GM12878 (cell line): Measurements from ENCODE around the gene APBB1IP.

Experiments used
- EP300 ChIP-seq, 2 experiments: fragments of 150-350 bp in 1 of 2; IDR thresholded peaks; 2 replicates each; pipeline ENCODE4 v1.6.1; 2011 to 2012; ENCODE audit warnings: low read depth in 2 of 2, low read length in 2 of 2, borderline replicate concordance in 1 of 2, improper control_type of control experiment in 1 of 2, inconsistent platforms in 1 of 2; ENCODE audit not compliant: control insufficient read depth in 1 of 2
- GABPA ChIP-seq: IDR thresholded peaks from 2 replicates; pipeline ENCODE4 v1.6.1; 2014; ENCODE audit warnings: antibody characterized with exemption, low read depth, mild to moderate bottlenecking, inconsistent platforms
- TARDBP ChIP-seq: IDR thresholded peaks from 2 replicates; pipeline ENCODE4 v1.6.1; 2016; ENCODE audit warnings: borderline replicate concordance
- TF ChIP-seq, protein P1 (sequence below): fragments of 450-650 bp; IDR thresholded peaks from 2 replicates; pipeline ENCODE4 v1.6.1; 2016; ENCODE audit warnings: mild to moderate bottlenecking, moderate library complexity, borderline replicate concordance
- TF ChIP-seq, protein P2 (sequence below): IDR thresholded peaks from 2 replicates; pipeline ENCODE4 v1.6.1; 2012; ENCODE audit warnings: mild to moderate bottlenecking, low read depth, low read length
- TF ChIP-seq, protein P3 (sequence below), 3 experiments: IDR thresholded peaks in 2 of 3; conservative IDR thresholded peaks in 1 of 3; 2 replicates each; pipeline ENCODE4 v1.5.1; 2011; ENCODE audit warnings: low read depth in 3 of 3, low read length in 3 of 3, mild to moderate bottlenecking in 3 of 3, control low read depth in 2 of 3, moderate library complexity in 2 of 3, inconsistent platforms in 1 of 3, mixed read lengths in 1 of 3; ENCODE audit not compliant: control insufficient read depth in 2 of 3, insufficient read depth in 1 of 3; ENCODE audit errors: extremely low read depth in 1 of 3
- TF ChIP-seq, protein P4 (sequence below): IDR thresholded peaks from 2 replicates; pipeline ENCODE4 v1.6.1; 2012; ENCODE audit warnings: low read length, inconsistent platforms

DNA sequence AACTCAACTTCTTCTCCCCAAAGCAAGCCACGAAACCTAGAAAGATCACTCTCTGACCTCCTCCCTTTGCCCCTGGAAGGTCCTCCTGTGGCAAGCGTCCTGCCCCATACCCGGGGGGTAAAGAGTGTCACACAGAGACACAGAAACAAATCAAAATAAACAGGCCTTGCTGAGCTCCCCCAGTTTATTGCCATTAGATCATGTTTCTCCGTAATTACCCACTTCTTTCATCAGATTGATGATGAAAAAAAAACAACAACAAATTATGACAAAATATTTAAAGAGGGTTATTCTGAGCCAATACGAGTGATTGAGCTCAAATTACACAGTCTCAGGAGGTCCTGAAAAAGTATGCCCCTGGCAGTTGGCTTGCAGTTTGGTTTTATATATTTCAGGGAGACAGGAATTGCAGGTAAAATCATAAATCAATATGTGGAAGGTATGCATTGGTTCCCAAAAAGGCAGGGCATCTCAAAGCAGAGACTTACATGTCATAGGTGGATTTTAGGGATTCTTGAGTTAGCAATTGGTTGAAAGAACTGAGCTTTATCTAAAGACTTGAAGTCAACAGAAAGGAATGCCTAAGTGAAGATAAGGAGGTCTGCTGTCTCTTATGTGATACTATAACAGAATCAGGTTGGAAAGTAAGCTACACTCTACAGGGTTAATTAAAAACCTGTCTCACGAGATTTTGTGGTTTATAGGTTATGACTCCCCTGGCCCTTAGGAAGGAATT lies 86.2 kb downstream of the APBB1IP start:
- no peak for TF ChIP-seq EP300 (IDR thresholded peaks at IDR 0.05; ENCODE audit: borderline replicate concordance in 1 of 2, control insufficient read depth in 1 of 2, low read depth in 2 of 2, low read length in 2 of 2)
- TF ChIP-seq, protein P1, sequence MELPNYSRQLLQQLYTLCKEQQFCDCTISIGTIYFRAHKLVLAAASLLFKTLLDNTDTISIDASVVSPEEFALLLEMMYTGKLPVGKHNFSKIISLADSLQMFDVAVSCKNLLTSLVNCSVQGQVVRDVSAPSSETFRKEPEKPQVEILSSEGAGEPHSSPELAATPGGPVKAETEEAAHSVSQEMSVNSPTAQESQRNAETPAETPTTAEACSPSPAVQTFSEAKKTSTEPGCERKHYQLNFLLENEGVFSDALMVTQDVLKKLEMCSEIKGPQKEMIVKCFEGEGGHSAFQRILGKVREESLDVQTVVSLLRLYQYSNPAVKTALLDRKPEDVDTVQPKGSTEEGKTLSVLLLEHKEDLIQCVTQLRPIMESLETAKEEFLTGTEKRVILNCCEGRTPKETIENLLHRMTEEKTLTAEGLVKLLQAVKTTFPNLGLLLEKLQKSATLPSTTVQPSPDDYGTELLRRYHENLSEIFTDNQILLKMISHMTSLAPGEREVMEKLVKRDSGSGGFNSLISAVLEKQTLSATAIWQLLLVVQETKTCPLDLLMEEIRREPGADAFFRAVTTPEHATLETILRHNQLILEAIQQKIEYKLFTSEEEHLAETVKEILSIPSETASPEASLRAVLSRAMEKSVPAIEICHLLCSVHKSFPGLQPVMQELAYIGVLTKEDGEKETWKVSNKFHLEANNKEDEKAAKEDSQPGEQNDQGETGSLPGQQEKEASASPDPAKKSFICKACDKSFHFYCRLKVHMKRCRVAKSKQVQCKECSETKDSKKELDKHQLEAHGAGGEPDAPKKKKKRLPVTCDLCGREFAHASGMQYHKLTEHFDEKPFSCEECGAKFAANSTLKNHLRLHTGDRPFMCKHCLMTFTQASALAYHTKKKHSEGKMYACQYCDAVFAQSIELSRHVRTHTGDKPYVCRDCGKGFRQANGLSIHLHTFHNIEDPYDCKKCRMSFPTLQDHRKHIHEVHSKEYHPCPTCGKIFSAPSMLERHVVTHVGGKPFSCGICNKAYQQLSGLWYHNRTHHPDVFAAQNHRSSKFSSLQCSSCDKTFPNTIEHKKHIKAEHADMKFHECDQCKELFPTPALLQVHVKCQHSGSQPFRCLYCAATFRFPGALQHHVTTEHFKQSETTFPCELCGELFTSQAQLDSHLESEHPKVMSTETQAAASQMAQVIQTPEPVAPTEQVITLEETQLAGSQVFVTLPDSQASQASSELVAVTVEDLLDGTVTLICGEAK, result no peak
- no peak for TF ChIP-seq TARDBP
- TF ChIP-seq, protein P2, sequence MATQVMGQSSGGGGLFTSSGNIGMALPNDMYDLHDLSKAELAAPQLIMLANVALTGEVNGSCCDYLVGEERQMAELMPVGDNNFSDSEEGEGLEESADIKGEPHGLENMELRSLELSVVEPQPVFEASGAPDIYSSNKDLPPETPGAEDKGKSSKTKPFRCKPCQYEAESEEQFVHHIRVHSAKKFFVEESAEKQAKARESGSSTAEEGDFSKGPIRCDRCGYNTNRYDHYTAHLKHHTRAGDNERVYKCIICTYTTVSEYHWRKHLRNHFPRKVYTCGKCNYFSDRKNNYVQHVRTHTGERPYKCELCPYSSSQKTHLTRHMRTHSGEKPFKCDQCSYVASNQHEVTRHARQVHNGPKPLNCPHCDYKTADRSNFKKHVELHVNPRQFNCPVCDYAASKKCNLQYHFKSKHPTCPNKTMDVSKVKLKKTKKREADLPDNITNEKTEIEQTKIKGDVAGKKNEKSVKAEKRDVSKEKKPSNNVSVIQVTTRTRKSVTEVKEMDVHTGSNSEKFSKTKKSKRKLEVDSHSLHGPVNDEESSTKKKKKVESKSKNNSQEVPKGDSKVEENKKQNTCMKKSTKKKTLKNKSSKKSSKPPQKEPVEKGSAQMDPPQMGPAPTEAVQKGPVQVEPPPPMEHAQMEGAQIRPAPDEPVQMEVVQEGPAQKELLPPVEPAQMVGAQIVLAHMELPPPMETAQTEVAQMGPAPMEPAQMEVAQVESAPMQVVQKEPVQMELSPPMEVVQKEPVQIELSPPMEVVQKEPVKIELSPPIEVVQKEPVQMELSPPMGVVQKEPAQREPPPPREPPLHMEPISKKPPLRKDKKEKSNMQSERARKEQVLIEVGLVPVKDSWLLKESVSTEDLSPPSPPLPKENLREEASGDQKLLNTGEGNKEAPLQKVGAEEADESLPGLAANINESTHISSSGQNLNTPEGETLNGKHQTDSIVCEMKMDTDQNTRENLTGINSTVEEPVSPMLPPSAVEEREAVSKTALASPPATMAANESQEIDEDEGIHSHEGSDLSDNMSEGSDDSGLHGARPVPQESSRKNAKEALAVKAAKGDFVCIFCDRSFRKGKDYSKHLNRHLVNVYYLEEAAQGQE, result no peak
- TF ChIP-seq, protein P3, sequence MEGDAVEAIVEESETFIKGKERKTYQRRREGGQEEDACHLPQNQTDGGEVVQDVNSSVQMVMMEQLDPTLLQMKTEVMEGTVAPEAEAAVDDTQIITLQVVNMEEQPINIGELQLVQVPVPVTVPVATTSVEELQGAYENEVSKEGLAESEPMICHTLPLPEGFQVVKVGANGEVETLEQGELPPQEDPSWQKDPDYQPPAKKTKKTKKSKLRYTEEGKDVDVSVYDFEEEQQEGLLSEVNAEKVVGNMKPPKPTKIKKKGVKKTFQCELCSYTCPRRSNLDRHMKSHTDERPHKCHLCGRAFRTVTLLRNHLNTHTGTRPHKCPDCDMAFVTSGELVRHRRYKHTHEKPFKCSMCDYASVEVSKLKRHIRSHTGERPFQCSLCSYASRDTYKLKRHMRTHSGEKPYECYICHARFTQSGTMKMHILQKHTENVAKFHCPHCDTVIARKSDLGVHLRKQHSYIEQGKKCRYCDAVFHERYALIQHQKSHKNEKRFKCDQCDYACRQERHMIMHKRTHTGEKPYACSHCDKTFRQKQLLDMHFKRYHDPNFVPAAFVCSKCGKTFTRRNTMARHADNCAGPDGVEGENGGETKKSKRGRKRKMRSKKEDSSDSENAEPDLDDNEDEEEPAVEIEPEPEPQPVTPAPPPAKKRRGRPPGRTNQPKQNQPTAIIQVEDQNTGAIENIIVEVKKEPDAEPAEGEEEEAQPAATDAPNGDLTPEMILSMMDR (IDR thresholded peaks at IDR 0.05 in 2 of 3, conservative IDR thresholded peaks at IDR 0.05 in 1 of 3; ENCODE audit: control insufficient read depth in 2 of 3, extremely low read depth in 1 of 3, insufficient read depth in 1 of 3, low read depth in 3 of 3, low read length in 3 of 3), result no peak
- TF ChIP-seq, protein P4, sequence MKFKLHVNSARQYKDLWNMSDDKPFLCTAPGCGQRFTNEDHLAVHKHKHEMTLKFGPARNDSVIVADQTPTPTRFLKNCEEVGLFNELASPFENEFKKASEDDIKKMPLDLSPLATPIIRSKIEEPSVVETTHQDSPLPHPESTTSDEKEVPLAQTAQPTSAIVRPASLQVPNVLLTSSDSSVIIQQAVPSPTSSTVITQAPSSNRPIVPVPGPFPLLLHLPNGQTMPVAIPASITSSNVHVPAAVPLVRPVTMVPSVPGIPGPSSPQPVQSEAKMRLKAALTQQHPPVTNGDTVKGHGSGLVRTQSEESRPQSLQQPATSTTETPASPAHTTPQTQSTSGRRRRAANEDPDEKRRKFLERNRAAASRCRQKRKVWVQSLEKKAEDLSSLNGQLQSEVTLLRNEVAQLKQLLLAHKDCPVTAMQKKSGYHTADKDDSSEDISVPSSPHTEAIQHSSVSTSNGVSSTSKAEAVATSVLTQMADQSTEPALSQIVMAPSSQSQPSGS, result no peak
- no peak for TF ChIP-seq GABPA
